T-helper 2 cell treated with Interferon-gamma antibody and Interleukin-4, amounts not matched to agents 100 ng/mL and 5 ng/mL, for 36 hours (primary cell): ENCODE results near the gene SNAP91. TPM values are rescaled to one million over a fixed set of nuclear protein-coding genes. Genes with fewer than 3 reads are reported as not detected.
"Not testable (repeated sequence)": the region's sequence is repeated elsewhere in the genome, so short reads cannot be mapped to it uniquely, and the experiment has no call there.

ENCODE experiments used
- intact Hi-C: fragments of 100-400 bp; cut with micrococcal nuclease; formaldehyde crosslinking; loops from one replicate; pipeline ENCODE4 v1.15.1; 2023
- total RNA-seq: library from RNA; stranded (reverse); gene quantifications from 2 replicates; pipeline ENCODE4 v1.2.3, GENCODE V29; 2022

Gene SNAP91
- total RNA-seq, 1 donor from 2014 or later, result not detected

DNA sequence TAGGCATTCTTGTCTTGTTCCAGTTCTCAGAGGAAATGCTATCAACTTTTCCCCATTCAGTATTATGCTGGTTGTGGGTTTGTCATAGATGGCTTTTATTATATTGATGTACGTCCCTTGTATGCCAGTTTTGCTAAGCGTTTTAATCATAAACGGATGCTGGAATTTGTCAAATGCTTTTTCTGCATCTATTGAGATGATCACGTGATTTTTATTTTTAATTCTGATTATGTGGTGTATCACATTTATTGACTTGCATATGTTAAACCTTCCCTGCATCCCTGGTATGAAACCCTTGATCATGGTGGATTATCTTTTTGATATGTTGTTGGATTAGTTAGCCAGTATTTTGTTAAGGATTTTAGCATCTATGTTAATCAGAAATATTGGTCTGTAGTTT lies 79.0 kb downstream of the SNAP91 start:
- intact Hi-C loops, result not testable (repeated sequence)

GRCh38 chr6:83615025-83615999 lies 93.6 kb downstream of the SNAP91 start:
- intact Hi-C loops, result no loop called here

DNA sequence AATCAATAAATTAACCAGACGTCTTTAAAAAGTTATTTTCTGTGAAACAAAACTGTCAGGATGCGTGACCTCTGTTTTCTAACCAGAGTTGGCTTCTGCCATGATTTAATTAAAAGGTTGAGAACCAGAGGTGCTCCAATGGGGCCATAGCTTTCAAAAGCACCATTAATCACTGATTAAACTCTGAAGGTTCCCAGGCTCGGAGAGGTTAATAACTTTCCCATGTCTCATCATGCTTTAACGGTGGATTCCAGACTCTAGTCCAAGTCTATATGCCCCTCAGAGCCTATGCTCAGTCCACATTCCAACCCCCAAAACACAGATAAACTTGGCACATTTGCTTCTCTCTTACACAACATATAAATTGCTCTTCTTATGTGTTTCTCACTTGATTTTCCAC lies 95.5 kb downstream of the SNAP91 start:
- intact Hi-C loops, result no loop called here

DNA sequence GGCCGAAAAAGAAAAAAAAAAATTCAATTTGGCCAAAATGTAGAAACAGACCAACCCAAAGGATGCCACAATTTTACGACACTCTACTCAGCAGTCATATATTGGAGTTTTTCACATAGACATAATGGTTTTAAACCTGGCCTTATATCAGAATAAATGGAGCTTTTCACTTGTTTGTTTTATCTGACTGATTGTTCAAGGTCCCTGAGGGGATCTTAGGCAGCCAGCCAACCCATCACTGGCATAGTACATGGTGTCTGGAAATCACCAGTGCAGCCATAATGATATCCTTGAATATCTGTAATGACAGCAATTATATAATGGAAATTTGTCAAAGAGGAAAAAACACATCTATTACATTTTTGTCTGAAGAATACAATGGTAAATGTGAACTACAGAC lies 99.7 kb downstream of the SNAP91 start:
- intact Hi-C loops, result no loop called here

DNA sequence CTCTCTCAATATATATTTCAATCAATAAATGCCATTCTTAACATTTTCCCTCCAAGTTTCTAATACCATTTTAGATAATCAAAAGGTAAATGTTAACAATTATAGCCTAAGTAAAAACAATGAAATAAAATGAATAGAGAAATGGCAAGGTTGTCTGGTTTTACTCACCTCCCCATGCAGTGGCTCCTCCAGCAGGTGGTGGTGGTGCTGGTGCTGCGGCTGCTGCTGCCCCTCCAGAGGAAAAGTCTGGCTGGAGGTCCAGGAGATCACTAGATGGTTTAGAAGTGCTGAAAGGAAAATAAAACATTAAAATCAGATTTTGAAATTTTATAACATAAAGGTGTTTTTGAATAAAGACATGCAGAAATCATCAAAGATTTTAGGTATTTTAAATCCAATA lies 103.4 kb downstream of the SNAP91 start:
- intact Hi-C loops, result no loop called here

- intact Hi-C loops, result no loop called here
Measured at GRCh38 chr6:83603551-83603950, 105.3 kb downstream of the SNAP91 start.

- intact Hi-C loops, result no loop called here
Measured at GRCh38 chr6:83601119-83601518, 107.8 kb downstream of the SNAP91 start.

DNA sequence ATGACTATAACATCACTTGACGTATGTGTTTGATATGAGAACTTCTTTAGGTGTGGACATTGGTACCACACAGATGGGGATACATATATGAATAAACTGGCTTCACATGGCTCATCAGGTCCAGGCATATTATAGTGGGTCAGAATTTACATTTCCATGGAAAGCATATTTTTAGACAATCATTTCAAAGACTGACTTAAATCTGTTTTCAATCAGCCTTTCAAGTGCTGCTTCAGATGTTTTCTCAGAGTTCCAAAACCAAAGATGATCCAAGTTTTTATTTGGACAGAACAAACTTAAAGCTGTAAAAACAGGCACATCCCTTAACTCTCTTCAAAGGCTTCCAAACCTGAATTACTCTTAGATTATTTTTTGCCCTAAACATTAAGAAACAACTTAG lies 108.4 kb downstream of the SNAP91 start:
- intact Hi-C loops, result no loop called here

DNA sequence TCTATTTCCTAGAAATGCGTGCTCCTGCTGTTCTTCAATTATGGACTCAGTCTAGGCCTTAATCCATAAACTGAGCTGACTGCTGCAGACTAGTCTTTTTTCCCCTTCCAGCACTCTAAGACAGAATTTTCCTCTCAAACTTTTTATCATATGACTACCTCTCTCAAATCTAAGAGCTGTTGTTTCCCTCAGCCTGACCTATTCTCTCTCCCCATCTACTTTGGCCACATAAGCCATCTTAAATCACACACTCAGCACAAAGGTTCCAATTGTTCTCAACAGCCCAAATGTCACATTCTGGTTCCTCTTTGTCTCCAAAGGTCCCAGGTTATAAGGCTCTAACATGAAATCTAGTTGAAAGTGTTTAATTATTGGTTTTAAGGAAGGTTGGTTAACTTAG lies 111.4 kb downstream of the SNAP91 start:
- intact Hi-C loops, result no loop called here

- intact Hi-C loops, result no loop called here
Measured at GRCh38 chr6:83597051-83597450, 111.8 kb downstream of the SNAP91 start.

- intact Hi-C loops, result no loop called here
Measured at GRCh38 chr6:83594941-83595340, 114.0 kb downstream of the SNAP91 start.

GRCh38 chr6:83593395-83593785 lies 115.5 kb downstream of the SNAP91 start:
- intact Hi-C loops, result no loop called here

DNA sequence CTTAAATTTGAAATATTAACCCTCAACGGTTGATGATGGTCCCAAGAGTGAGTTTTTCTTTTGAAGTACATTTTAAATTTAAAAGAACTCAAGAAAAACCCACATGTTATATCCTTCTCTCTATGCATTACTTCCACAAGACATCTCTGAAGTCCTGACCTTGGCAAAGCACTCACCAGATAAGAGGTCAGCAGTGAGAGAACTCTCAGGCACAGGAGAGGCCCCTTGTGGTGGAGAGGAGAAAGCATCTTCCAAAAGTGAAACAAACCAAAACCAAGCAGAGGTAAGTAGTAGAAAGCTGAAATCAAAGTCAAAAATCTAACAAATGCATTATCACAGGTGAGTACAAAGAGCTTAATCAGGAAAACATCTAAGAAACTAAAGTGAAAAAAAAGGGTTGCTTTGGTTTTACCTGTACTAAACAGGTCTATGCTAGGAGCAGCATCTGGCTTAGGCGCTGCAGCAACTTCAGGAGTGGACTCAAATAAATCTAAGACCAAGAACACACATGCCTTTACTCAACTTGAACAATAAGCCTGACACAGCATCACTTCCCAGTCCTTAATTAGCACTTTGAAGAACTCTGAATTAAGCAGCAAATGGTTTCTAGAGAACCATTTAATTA lies 116.0 kb downstream of the SNAP91 start:
- intact Hi-C loops, result no loop called here

DNA sequence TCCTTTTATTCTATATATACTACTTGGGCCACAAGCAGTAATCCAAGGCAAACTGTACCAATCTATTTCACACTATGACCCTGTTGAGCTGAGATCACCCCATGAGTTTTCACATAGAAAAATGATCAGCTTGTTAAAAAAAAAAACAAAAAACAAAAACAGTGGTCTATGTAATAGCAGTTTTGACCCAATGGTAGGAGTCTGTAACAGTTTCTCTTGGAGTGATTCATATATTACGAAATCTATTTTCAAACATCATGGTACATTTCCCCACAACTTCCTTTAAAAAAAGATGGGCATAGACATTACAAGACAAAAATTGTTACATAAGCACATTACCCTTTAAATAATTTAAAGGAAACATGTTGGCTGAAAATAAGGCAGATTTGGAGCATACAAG lies 118.5 kb downstream of the SNAP91 start:
- intact Hi-C loops, result no loop called here

DNA sequence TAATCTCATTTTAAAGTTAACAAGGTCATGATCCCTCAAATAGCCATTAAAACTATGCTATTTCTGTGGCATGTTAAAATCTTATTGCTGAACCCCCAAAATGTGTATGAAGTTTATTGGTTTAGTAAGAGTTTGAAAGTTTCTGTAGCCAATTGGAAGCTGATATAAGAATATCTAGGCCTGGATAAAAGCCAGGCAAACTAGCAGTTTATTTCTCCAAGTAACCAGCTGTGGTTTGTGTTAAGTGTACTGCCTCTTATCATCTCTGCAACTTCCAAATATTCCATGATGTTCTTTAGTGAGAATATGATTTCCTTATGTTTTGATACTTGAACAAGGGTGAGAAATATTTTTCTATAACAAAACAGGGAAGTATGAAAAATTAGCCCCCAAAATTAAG lies 119.8 kb downstream of the SNAP91 start:
- intact Hi-C loops, result no loop called here

DNA sequence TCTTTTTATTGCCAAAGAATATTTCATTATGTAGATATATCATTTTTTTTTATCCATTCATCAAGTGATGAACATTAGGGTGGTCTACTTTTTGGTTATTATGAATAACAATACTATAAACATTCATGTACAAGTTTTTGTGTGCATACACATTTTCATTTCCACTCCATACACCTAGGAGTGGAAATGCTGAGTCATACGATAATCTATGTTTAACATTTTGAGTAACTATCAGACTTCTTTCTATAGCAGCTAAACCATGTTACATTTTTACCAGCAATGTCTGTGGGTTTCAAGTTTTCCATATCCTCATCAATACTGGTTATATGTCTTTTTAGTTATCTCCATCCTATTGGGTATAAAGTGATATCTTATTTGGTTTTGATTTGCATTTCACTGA lies 130.8 kb downstream of the SNAP91 start:
- intact Hi-C loops, result no loop called here

DNA sequence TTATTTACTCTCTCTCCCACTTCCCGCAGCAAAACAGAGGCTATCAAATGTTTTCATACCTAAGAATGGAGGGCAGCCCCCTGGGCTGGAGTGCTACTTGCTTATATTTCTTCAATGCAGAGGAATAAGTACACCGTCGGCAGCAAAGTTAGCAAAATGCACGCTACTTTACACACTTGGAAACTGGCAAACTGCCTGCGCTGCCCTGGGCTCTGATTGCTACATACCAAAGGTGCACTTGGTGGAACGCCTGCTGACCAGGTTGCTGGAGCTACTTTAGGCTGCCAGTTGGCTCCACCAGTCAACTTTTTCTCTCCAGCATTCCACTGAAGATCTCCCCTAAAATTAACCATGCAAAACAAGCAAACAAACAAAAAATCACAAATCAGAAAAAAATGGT lies 134.1 kb downstream of the SNAP91 start:
- intact Hi-C loops, result no loop called here

- intact Hi-C loops, result not testable (repeated sequence)
Measured at GRCh38 chr6:83571663-83572185, 137.2 kb downstream of the SNAP91 start.

- intact Hi-C loops, result no loop called here
Measured at GRCh38 chr6:83558975-83559374, 149.9 kb downstream of the SNAP91 start.

DNA sequence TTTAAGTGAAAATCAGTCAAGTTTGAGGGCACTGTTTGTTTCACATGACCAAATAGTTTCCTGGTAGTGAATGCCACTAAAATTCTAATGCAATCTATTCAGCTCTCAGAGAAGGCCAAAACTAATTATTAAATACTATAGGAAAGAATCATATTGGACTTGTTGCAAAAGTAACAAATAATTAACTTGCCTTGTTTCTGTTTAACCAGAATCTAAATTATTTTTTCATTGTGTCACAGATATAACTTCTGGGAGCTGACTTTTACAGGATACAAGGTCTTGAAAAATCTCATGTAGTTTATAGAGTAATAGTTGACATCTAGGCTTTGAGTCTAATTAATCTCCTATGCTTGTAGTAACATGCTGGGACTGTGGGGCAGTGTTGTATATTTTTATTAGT lies 152.0 kb downstream of the SNAP91 start:
- intact Hi-C loops, result no loop called here

GRCh38 chr6:83551748-83552147 lies 157.2 kb downstream of the SNAP91 start:
- intact Hi-C loops, result not testable (repeated sequence)

DNA sequence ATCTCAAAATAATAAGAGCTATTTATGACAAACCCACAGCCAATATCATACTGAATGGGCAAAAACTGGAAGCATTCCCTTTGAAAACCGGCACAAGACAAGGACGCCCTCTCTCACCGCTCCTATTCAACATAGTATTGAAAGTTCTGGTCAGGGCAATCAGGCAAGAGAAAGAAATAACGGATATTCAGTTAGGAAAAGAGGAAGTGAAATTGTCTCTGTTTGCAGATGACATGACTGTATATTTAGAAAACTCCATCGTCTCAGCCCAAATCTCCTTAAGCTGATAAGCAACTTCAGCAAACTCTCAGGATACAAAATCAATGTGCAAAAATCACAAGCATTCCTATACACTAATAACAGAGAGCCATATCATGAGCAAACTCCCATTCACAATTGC lies 158.4 kb downstream of the SNAP91 start:
- intact Hi-C loops, result not testable (repeated sequence)

DNA sequence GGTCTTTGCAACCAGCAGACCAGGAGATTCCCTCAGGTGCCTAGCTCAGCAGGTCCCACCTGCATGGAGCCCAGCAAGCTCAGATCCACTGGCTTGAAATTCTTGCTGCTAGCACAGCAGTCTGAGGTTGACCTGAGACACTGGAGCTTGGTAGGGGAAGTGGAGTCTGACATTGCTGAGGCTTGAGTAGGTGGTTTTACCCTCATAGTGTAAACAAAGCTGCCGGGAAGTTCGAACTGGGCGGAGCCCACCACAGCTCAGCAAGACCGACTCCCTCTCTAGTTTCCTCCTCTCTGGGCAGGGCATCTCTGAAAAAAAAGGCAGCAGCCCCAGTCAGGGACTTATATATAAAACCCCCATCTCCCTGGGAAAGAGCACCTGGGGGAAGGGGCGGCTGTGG lies 162.3 kb downstream of the SNAP91 start:
- intact Hi-C loops, result no loop called here
